Measurements from ENCODE around the gene EME2. TPM values are rescaled to one million over a fixed set of nuclear protein-coding genes. Genes with fewer than 3 reads are reported as not detected.

The EME2 gene
- total RNA-seq, 2 donors from 2014 or later = 16.7 to 30.6 TPM

- Histone ChIP-seq H3K36me3 (peaks cover 8% of the 10 kb centered on the region), H3K4me1 (no peaks in the 10 kb centered on the region), H3K9me3 (no peaks in the 10 kb centered on the region), H3K4me3 (no peak overlapping the region), H3K27me3 (no peaks in the 10 kb centered on the region), H3K9ac (ENCODE audit: low read depth in 2 of 2, low read length in 2 of 2) (no peak overlapping the region), H3K27ac (no peak overlapping the region)
- intact Hi-C loops (cut with DNase I) = no loop called here
- no peak for DNase-seq
- TF ChIP-seq, protein P1, sequence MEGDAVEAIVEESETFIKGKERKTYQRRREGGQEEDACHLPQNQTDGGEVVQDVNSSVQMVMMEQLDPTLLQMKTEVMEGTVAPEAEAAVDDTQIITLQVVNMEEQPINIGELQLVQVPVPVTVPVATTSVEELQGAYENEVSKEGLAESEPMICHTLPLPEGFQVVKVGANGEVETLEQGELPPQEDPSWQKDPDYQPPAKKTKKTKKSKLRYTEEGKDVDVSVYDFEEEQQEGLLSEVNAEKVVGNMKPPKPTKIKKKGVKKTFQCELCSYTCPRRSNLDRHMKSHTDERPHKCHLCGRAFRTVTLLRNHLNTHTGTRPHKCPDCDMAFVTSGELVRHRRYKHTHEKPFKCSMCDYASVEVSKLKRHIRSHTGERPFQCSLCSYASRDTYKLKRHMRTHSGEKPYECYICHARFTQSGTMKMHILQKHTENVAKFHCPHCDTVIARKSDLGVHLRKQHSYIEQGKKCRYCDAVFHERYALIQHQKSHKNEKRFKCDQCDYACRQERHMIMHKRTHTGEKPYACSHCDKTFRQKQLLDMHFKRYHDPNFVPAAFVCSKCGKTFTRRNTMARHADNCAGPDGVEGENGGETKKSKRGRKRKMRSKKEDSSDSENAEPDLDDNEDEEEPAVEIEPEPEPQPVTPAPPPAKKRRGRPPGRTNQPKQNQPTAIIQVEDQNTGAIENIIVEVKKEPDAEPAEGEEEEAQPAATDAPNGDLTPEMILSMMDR (IDR thresholded peaks at IDR 0.05) = no peak
Observed at GRCh38 chr16:1764971-1765370, 7.6 kb upstream of the EME2 start.

- Histone ChIP-seq H3K4me1 (peaks cover 4% of the 10 kb centered on the region), H3K9me3 (no peaks in the 10 kb centered on the region), H3K9ac (ENCODE audit: low read depth in 2 of 2, low read length in 2 of 2) (no peak overlapping the region), H3K36me3 (peaks cover 8% of the 10 kb centered on the region), H3K27me3 (no peaks in the 10 kb centered on the region), H3K27ac (no peak overlapping the region), H3K4me3 (no peak overlapping the region)
- intact Hi-C loops (cut with DNase I) = no loop called here
- TF ChIP-seq, protein P1 (IDR thresholded peaks at IDR 0.05) = no peak
- DNase-seq = no peak
Observed at GRCh38 chr16:1765826-1766225, 6.8 kb upstream of the EME2 start.

GRCh38 chr16:1766231-1766630 lies 6.4 kb upstream of the EME2 start:
- Histone ChIP-seq H3K27me3 (no peaks in the 10 kb centered on the region), H3K9me3 (no peaks in the 10 kb centered on the region), H3K36me3 (peaks cover 8% of the 10 kb centered on the region), H3K4me1 (peaks cover 5% of the 10 kb centered on the region), H3K4me3 (no peak overlapping the region), H3K9ac (ENCODE audit: low read depth in 2 of 2, low read length in 2 of 2) (no peak overlapping the region), H3K27ac (no peak overlapping the region)
- DNase-seq = no peak
- TF ChIP-seq, protein P1 (IDR thresholded peaks at IDR 0.05) = no peak
- intact Hi-C loops (cut with DNase I) = no loop called here

GRCh38 chr16:1766701-1767100 lies 5.9 kb upstream of the EME2 start:
- TF ChIP-seq, protein P1 (IDR thresholded peaks at IDR 0.05) = no peak
- Histone ChIP-seq H3K36me3 (peaks cover 8% of the 10 kb centered on the region), H3K9me3 (no peaks in the 10 kb centered on the region), H3K27me3 (no peaks in the 10 kb centered on the region), H3K9ac (ENCODE audit: low read depth in 2 of 2, low read length in 2 of 2) (no peak overlapping the region), H3K27ac (no peak overlapping the region), H3K4me3 (no peak overlapping the region), H3K4me1 (peaks cover 5% of the 10 kb centered on the region)
- intact Hi-C loops (cut with DNase I) = no loop called here
- no peak for DNase-seq

- Histone ChIP-seq H3K9me3 (no peaks in the 10 kb centered on the region), H3K4me3 (no peak overlapping the region), H3K27ac (no peak overlapping the region), H3K36me3 (peaks cover 8% of the 10 kb centered on the region), H3K9ac (ENCODE audit: low read depth in 2 of 2, low read length in 2 of 2) (no peak overlapping the region), H3K4me1 (peaks cover 5% of the 10 kb centered on the region), H3K27me3 (no peaks in the 10 kb centered on the region)
- no peak for DNase-seq
- TF ChIP-seq, protein P1 (IDR thresholded peaks at IDR 0.05) = no peak
- intact Hi-C loops (cut with DNase I) = no loop called here
Observed at GRCh38 chr16:1767116-1767994, 5.3 kb upstream of the EME2 start.
